HepG2 (cell line): ENCODE results near the gene ADCY5.

Source experiments
- AFF4 ChIP-seq: sonication (generic); formaldehyde crosslinking; IDR thresholded peaks from 2 replicates; pipeline ENCODE4 v1.4.0; 2020; ENCODE audit warnings: missing genetic modification reagents
- ELF1 ChIP-seq: sonication (generic); formaldehyde crosslinking; IDR thresholded peaks from 2 replicates; pipeline ENCODE4 v1.4.0; 2020; ENCODE audit warnings: missing genetic modification reagents
- EZH2 ChIP-seq: conservative IDR thresholded peaks from 2 replicates; pipeline ENCODE4 v1.6.1; 2012; ENCODE audit warnings: mild to moderate bottlenecking, low read depth, low read length, moderate library complexity
- HDAC6 ChIP-seq: fragments of 200-600 bp; sonication (generic); IDR thresholded peaks from 2 replicates; pipeline ENCODE4 v1.7.0; 2017; ENCODE audit warnings: mild to moderate bottlenecking, antibody characterized with exemption, low read length, low read depth
- MED1 ChIP-seq: sonication (generic); formaldehyde crosslinking; IDR thresholded peaks from 2 replicates; pipeline ENCODE4 v1.4.0; 2020; ENCODE audit warnings: missing genetic modification reagents
- NR2C2 ChIP-seq: sonication (generic); formaldehyde crosslinking; IDR thresholded peaks from 2 replicates; pipeline ENCODE4 v1.4.0; 2020; ENCODE audit warnings: missing genetic modification reagents, mild to moderate bottlenecking, moderate library complexity, borderline replicate concordance
- REST ChIP-seq, 2 experiments: IDR thresholded peaks; 2 replicates each; pipeline ENCODE4 v1.6.1; 2011 to 2012; ENCODE audit warnings: low read length in 2 of 2, borderline replicate concordance in 1 of 2, low read depth in 1 of 2, mild to moderate bottlenecking in 1 of 2, moderate library complexity in 1 of 2
- SUZ12 ChIP-seq: fragments of 150-350 bp; IDR thresholded peaks from 2 replicates; pipeline ENCODE4 v1.6.1; 2014; ENCODE audit warnings: low read depth, low read length
- TAF1 ChIP-seq: sonication (generic); formaldehyde crosslinking; IDR thresholded peaks from 2 replicates; pipeline ENCODE4 v1.4.0; 2020; ENCODE audit warnings: missing genetic modification reagents
- TP53 ChIP-seq: sonication (generic); formaldehyde crosslinking; conservative IDR thresholded peaks from 2 replicates; pipeline ENCODE4 v1.4.0; 2020; ENCODE audit warnings: missing genetic modification reagents
- ZFX ChIP-seq: sonication (generic); formaldehyde crosslinking; IDR thresholded peaks from 2 replicates; pipeline ENCODE4 v1.4.0; 2020; ENCODE audit warnings: mild to moderate bottlenecking, low read depth, missing genetic modification reagents, moderate library complexity

- TF ChIP-seq NR2C2 (CRISPR knock-in tag) (no peak), ELF1 (CRISPR knock-in tag) (no peak), EZH2 (no peak), REST (IDR thresholded peaks at IDR 0.05; ENCODE audit: borderline replicate concordance in 1 of 2, low read depth in 1 of 2, low read length in 2 of 2) (no peak), TAF1 (CRISPR knock-in tag) (no peak), TP53 (CRISPR knock-in tag) (no peak), ZFX (CRISPR knock-in tag) (no peak), HDAC6 (no peak), AFF4 (CRISPR knock-in tag) (no peak), MED1 (CRISPR knock-in tag) (no peak), SUZ12 (no peak)
Observed at GRCh38 chr3:123480428-123480827, 31.5 kb upstream of the ADCY5 start.
